GM12875 (cell line): ENCODE data around the gene OR2A2.

Source experiments
- H3K4me3 ChIP-seq: one replicate; pipeline ENCODE4 v1.5.1; 2011; ENCODE audit warnings: low read depth, low read length, control low read depth
- CTCF ChIP-seq: IDR thresholded peaks from 2 replicates; pipeline ENCODE4 v1.5.1; 2011; ENCODE audit warnings: low read depth, mild to moderate bottlenecking, control low read depth, inconsistent platforms, low read length, moderate library complexity, borderline replicate concordance; ENCODE audit not compliant: insufficient read depth

Gene OR2A2

GRCh38 chr7:144133307-144133706, 23.9 kb downstream of the OR2A2 start:
- H3K4me3 ChIP-seq = no peak overlapping the region
- TF ChIP-seq CTCF = no peak

- TF ChIP-seq CTCF = no peak
- H3K4me3 ChIP-seq = no peak overlapping the region
Observed at GRCh38 chr7:144134116-144134515, 24.7 kb downstream of the OR2A2 start.

GRCh38 chr7:144137501-144137900, 28.1 kb downstream of the OR2A2 start:
- H3K4me3 ChIP-seq = no peak overlapping the region
- no peak for TF ChIP-seq CTCF

DNA sequence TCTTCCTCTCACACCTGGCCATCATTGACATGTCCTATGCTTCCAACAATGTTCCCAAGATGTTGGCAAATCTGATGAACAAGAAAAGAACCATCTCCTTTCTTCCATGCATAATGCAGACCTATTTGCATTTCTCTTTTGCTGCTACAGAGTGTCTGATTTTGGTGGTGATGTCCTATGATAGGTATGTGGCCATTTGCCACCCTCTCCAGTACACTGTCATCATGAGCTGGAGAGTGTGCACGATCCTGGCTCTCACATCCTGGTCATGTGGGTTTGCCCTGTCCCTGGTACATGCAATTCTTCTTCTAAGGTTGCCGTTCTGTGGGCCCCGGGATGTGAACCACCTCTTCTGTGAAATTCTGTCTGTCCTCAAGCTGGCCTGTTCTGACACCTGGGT, 32.8 kb downstream of the OR2A2 start:
- no peak for TF ChIP-seq CTCF
- no peak overlapping the region for H3K4me3 ChIP-seq

DNA sequence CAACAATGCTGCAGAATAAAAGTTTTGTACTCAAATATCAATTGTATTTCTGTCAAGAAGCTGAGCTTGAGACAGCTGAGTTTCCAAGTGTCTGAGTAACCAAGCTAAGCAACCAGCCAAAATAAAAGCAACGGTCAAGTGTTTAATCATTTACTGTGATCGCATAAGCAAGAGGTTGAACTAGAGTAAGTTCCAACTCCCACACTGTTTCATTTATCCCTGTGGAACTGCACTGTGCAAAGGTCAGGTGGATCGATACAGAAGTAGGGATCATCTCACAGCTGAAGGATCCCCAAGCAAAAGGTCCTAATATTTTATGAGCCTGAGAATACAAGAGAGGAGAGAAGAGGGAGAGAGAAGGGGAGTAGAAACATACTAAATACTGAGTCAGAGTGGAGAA, 35.0 kb downstream of the OR2A2 start:
- H3K4me3 ChIP-seq = no peak overlapping the region
- no peak for TF ChIP-seq CTCF

GRCh38 chr7:144148224-144148827, 38.9 kb downstream of the OR2A2 start:
- no peak for TF ChIP-seq CTCF
- H3K4me3 ChIP-seq = no peak overlapping the region

DNA sequence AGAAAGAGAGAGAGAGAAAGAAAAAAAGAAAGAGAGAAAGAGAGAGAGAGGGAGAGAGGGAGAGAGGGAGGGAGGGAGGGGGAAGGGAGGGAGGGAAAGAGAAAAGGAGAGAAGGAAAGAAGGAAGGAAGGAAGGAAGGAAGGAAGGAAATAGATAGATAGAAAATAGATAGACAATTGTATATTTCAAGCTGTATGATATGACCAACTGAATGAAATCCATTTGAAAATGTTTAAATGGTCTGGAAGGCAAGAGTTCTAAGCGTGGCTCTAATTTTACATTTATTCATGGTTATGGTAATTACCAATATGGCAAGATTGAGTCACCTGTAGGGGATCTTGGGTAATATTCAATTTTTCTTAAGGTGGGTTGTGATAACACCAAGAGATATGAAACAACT, 49.5 kb downstream of the OR2A2 start:
- H3K4me3 ChIP-seq = no peak overlapping the region
- TF ChIP-seq CTCF = no peak
